ENCODE measurements around the gene STK40.

Gene STK40

GRCh38 chr1:36397378-36398230 is 11.9 kb upstream of the STK40 start, which contains the start of gene LSM10:
LSM10 (minus strand) TSS chr1:36397908; CDS start chr1:36394129, 3,779 bp downstream.
- peak; percentile 92 for DNase-seq

GRCh38 chr1:36397083-36397377 is 11.3 kb upstream of the STK40 start:
- DNase-seq, result peak; percentile 40

GRCh38 chr1:36396359-36396758 is 10.6 kb upstream of the STK40 start:
- no peak for DNase-seq

GRCh38 chr1:36393686-36394085 is 8.0 kb upstream of the STK40 start:
- no peak for DNase-seq

GRCh38 chr1:36392836-36393235 is 7.1 kb upstream of the STK40 start:
- DNase-seq, result no peak

GRCh38 chr1:36391271-36391670 is 5.5 kb upstream of the STK40 start:
- DNase-seq, result no peak

GRCh38 chr1:36390411-36390810 is 4.7 kb upstream of the STK40 start:
- DNase-seq, result no peak

- no peak for DNase-seq
These were observed 4.3 kb upstream of the STK40 start for GRCh38 chr1:36389999-36390398.

GRCh38 chr1:36389261-36389660 is 3.5 kb upstream of the STK40 start:
- no peak for DNase-seq

GRCh38 chr1:36387141-36387949 is 1.6 kb upstream of the STK40 start:
- no peak for DNase-seq

GRCh38 chr1:36386265-36387140 is 779 bp upstream of the STK40 start:
- DNase-seq, result peak; percentile 88

GRCh38 chr1:36384542-36385409 is 948 bp downstream of the STK40 start:
- DNase-seq, result peak; percentile 58

GRCh38 chr1:36383240-36383639 is 2.5 kb downstream of the STK40 start:
- no peak for DNase-seq

- no peak for DNase-seq
These were observed 3.1 kb downstream of the STK40 start for GRCh38 chr1:36382669-36383068.

- DNase-seq, result no peak
These were observed 3.5 kb downstream of the STK40 start for GRCh38 chr1:36382231-36382630.

- DNase-seq, result no peak
These were observed 4.3 kb downstream of the STK40 start for GRCh38 chr1:36381405-36381804.

- DNase-seq, result no peak
These were observed 4.9 kb downstream of the STK40 start for GRCh38 chr1:36380782-36381181.

GRCh38 chr1:36380143-36380619 is 5.5 kb downstream of the STK40 start:
- DNase-seq, result no peak

- DNase-seq, result peak; percentile 17
These were observed 7.8 kb downstream of the STK40 start for GRCh38 chr1:36377791-36378492.

- DNase-seq, result no peak
These were observed 13.1 kb downstream of the STK40 start for GRCh38 chr1:36372617-36373016.

All from CD4-positive, alpha-beta T cell treated with Interleukin-12 subunit alpha and Interleukin-12 subunit beta, for 1 hour (primary cell).